Mesothelial cell of epicardium (in vitro differentiated cells): ENCODE results near the gene LAMA3. TPM values are rescaled to one million over a fixed set of nuclear protein-coding genes. Genes with fewer than 3 reads are reported as not detected.

Experiments
- DNase-seq, 2 experiments: peaks; one replicate each; pipeline ENCODE4 v3.0.0; 2021; ENCODE audit warnings: low spot score in 2 of 2; ENCODE audit not compliant: unreplicated experiment in 2 of 2
- H3K27ac Mint-ChIP-seq: 2 replicates; pipeline ENCODE4 v1.8.0; 2021; ENCODE audit warnings: mixed read lengths
- H3K27me3 Mint-ChIP-seq: 2 replicates; pipeline ENCODE4 v1.8.0; 2021; ENCODE audit warnings: low read depth, mixed read lengths
- H3K36me3 Mint-ChIP-seq: 2 replicates; pipeline ENCODE4 v1.8.0; 2021; ENCODE audit warnings: mixed read lengths
- H3K4me1 Mint-ChIP-seq: 2 replicates; pipeline ENCODE4 v1.8.0; 2021; ENCODE audit warnings: mixed read lengths
- H3K4me3 Mint-ChIP-seq: 2 replicates; pipeline ENCODE4 v1.8.0; 2021; ENCODE audit warnings: mild to moderate bottlenecking, moderate library complexity, mixed read lengths
- H3K9me3 Mint-ChIP-seq: 2 replicates; pipeline ENCODE4 v1.8.0; 2021; ENCODE audit warnings: mixed read lengths
- CTCF ChIP-seq: fragments of 200-600 bp; sonication (generic); IDR thresholded peaks from one replicate; pipeline ENCODE4 v1.5.0; 2021; ENCODE audit warnings: antibody characterized with exemption; ENCODE audit not compliant: unreplicated experiment
- total RNA-seq: library from RNA; stranded (reverse); gene quantifications from 3 replicates; pipeline ENCODE4 v1.2.1, GENCODE V29; 2021

Gene LAMA3
- total RNA-seq, 1 donor from 2014 or later, result 6.7 TPM

- Mint-ChIP-seq H3K4me3 (no peak overlapping the region), H3K36me3 (no peaks in the 10 kb centered on the region), H3K9me3 (no peaks in the 10 kb centered on the region), H3K4me1 (no peaks in the 10 kb centered on the region), H3K27me3 (no peaks in the 10 kb centered on the region), H3K27ac (no peak overlapping the region)
- no peak for DNase-seq
- no peak for TF ChIP-seq CTCF
Measured at GRCh38 chr18:23951206-23951605, 262.0 kb downstream of the LAMA3 start.

GRCh38 chr18:23953984-23954383 lies 264.7 kb downstream of the LAMA3 start:
- no peak for DNase-seq
- no peaks in the 10 kb centered on the region for H3K36me3 Mint-ChIP-seq
- no peak for TF ChIP-seq CTCF
- H3K27ac Mint-ChIP-seq, result no peak overlapping the region
- H3K27me3 Mint-ChIP-seq, result no peaks in the 10 kb centered on the region
- H3K4me1 Mint-ChIP-seq, result no peaks in the 10 kb centered on the region
- no peaks in the 10 kb centered on the region for H3K9me3 Mint-ChIP-seq
- H3K4me3 Mint-ChIP-seq, result no peak overlapping the region

GRCh38 chr18:23956483-23956882 lies 267.2 kb downstream of the LAMA3 start:
- no peak for TF ChIP-seq CTCF
- Mint-ChIP-seq H3K4me3 (no peak overlapping the region), H3K9me3 (no peaks in the 10 kb centered on the region), H3K27me3 (peaks cover 2% of the 10 kb centered on the region), H3K27ac (no peak overlapping the region), H3K36me3 (no peaks in the 10 kb centered on the region), H3K4me1 (no peaks in the 10 kb centered on the region)
- no peak for DNase-seq

- no peaks in the 10 kb centered on the region for H3K9me3 Mint-ChIP-seq
- H3K36me3 Mint-ChIP-seq, result no peaks in the 10 kb centered on the region
- no peak overlapping the region for H3K4me3 Mint-ChIP-seq
- no peak for DNase-seq
- peaks cover 2% of the 10 kb centered on the region for H3K27me3 Mint-ChIP-seq
- H3K4me1 Mint-ChIP-seq, result no peaks in the 10 kb centered on the region
- no peak for TF ChIP-seq CTCF
- H3K27ac Mint-ChIP-seq, result no peak overlapping the region
Measured at GRCh38 chr18:23958036-23958435, 268.8 kb downstream of the LAMA3 start.

GRCh38 chr18:23963443-23964165 lies 274.4 kb downstream of the LAMA3 start:
- no peak for TF ChIP-seq CTCF
- Mint-ChIP-seq H3K9me3 (no peaks in the 10 kb centered on the region), H3K27me3 (peaks cover 6% of the 10 kb centered on the region), H3K36me3 (no peaks in the 10 kb centered on the region), H3K4me3 (no peak overlapping the region), H3K4me1 (peaks cover 4% of the 10 kb centered on the region), H3K27ac (no peak overlapping the region)
- no peak for DNase-seq
